MCF 10A (cell line): ENCODE measurements around the gene CHRNE. TPM values are rescaled to one million over a fixed set of nuclear protein-coding genes. Genes with fewer than 3 reads are reported as not detected.

Experiments
- total RNA-seq: library from RNA; stranded (reverse); gene quantifications from 2 replicates; pipeline ENCODE4 v1.2.3, GENCODE V29; 2022

The CHRNE gene
- total RNA-seq, 1 experiment from 2014 or later, result not detected

Other genes with a start within 250 kb of the CHRNE start
- 63.9 and 74.8 TPM in 2 replicates for gene PELP1, start 199.0 kb downstream of the CHRNE start, total RNA-seq
- 20.7 and 25.1 TPM in 2 replicates for gene ARRB2, start 192.5 kb downstream of the CHRNE start, total RNA-seq
- gene MED11, start 171.7 kb downstream of the CHRNE start, total RNA-seq, result 15.2 and 15.8 TPM in 2 replicates
- 1.3 and 1.8 TPM in 2 replicates for gene ZMYND15, start 163.3 kb downstream of the CHRNE start, total RNA-seq
- gene CXCL16, start 163.2 kb downstream of the CHRNE start, total RNA-seq, result 16.7 and 20.6 TPM in 2 replicates
- gene TM4SF5, start 131.2 kb downstream of the CHRNE start, total RNA-seq, result not detected in 2 replicates
- 0.77 and 1.1 TPM in 2 replicates for gene VMO1, start 116.7 kb downstream of the CHRNE start, total RNA-seq
- not detected in 2 replicates for gene GLTPD2, start 114.1 kb downstream of the CHRNE start, total RNA-seq
- 169 and 182 TPM in 2 replicates for gene PSMB6, start 106.9 kb downstream of the CHRNE start, total RNA-seq
- 27.6 and 31.7 TPM in 2 replicates for gene PLD2, start 95.9 kb downstream of the CHRNE start, total RNA-seq
- gene MINK1, start 69.8 kb downstream of the CHRNE start, total RNA-seq, result 106 and 124 TPM in 2 replicates
- gene C17orf107, start 3.6 kb downstream of the CHRNE start, total RNA-seq, result 3.6 and 4.3 TPM in 2 replicates
- not detected in 2 replicates for gene GP1BA, start 29.2 kb upstream of the CHRNE start, total RNA-seq
- 46.8 and 54.5 TPM in 2 replicates for gene SLC25A11, start 36.9 kb upstream of the CHRNE start, total RNA-seq
- gene RNF167, start 37.2 kb upstream of the CHRNE start, total RNA-seq, result 100.0 and 109 TPM in 2 replicates
- gene PFN1, start 45.4 kb upstream of the CHRNE start, total RNA-seq, result 1,010 and 1,106 TPM in 2 replicates
- gene ENO3, start 48.0 kb upstream of the CHRNE start, total RNA-seq, result 19.0 and 20.2 TPM in 2 replicates
- 112 and 151 TPM in 2 replicates for gene SPAG7, start 64.7 kb upstream of the CHRNE start, total RNA-seq
- 126 and 154 TPM in 2 replicates for gene CAMTA2, start 84.6 kb upstream of the CHRNE start, total RNA-seq
- 0.44 and 0.49 TPM in 2 replicates for gene INCA1, start 94.4 kb upstream of the CHRNE start, total RNA-seq
- gene KIF1C, start 94.9 kb upstream of the CHRNE start, total RNA-seq, result 84.8 and 100 TPM in 2 replicates
- gene SLC52A1, start 132.3 kb upstream of the CHRNE start, total RNA-seq, result not detected in 2 replicates
- not detected in 2 replicates for gene ZFP3, start 175.4 kb upstream of the CHRNE start, total RNA-seq
- 8.8 and 11.6 TPM in 2 replicates for gene ZNF232, start 208.8 kb upstream of the CHRNE start, total RNA-seq
- 0.10 TPM in 1 of 2 replicates, not detected in the other for gene USP6, start 212.9 kb upstream of the CHRNE start, total RNA-seq